Neural cell (in vitro differentiated cells): Measurements from ENCODE around the gene GPC3.

ENCODE experiments used
- CTCF ChIP-seq: fragments of 450-650 bp; IDR thresholded peaks from 2 replicates; pipeline ENCODE4 v1.5.1; 2014; ENCODE audit warnings: antibody characterized with exemption, mild to moderate bottlenecking, moderate library complexity; ENCODE audit not compliant: poor library complexity, severe bottlenecking
- EZH2 ChIP-seq: fragments of 200-600, 300-800 bp; shearing (Covaris generic), sonication (generic); IDR thresholded peaks from 2 replicates; pipeline ENCODE4 v1.6.1; 2014; ENCODE audit warnings: antibody characterized with exemption, low read length, borderline replicate concordance, mild to moderate bottlenecking; ENCODE audit not compliant: insufficient read depth, poor library complexity, severe bottlenecking
- POLR2AphosphoS5 ChIP-seq: IDR thresholded peaks from 2 replicates; pipeline ENCODE4 v1.6.1; 2012
- TAF1 ChIP-seq: IDR thresholded peaks from 2 replicates; pipeline ENCODE4 v1.6.1; 2012; ENCODE audit warnings: low read depth

GRCh38 chrX:133569217-133569616 lies 416.2 kb downstream of the GPC3 start:
- TF ChIP-seq TAF1, result no peak
- TF ChIP-seq CTCF, result no peak
- no peak for TF ChIP-seq POLR2AphosphoS5
- TF ChIP-seq EZH2, result no peak
